Natural killer cell treated with Interleukin-12 subunit alpha and Interleukin-12 subunit beta and Interleukin-15 and Interleukin-18, amount 100 ng/mL, for 72 hours (primary cell): ENCODE results near the gene PAPOLG. TPM values are rescaled to one million over a fixed set of nuclear protein-coding genes. Genes with fewer than 3 reads are reported as not detected.
A peak's percentile ranks its signal among the peaks of the same experiment; 100 is the strongest.

Experiments used
- ATAC-seq, 2 donors: fragments of 150-1000 bp; cut with Tn5 transposase in 1 of 2; sonication (Bioruptor Pico), chemical (Tn5 transposase) in 1 of 2; 2 replicates each; pipeline ENCODE4 v1.10.0; 2021
- DNase-seq: peaks from one replicate; pipeline ENCODE4 v3.0.0; 2022; ENCODE audit warnings: low spot score
- H3K27ac Mint-ChIP-seq, 2 donors: 1 replicate in 1 of 2; 2 replicates in 1 of 2; pipeline ENCODE4 v1.8.0; 2022; ENCODE audit warnings: mixed read lengths in 2 of 2, mild to moderate bottlenecking in 1 of 2, moderate library complexity in 1 of 2
- H3K27me3 Mint-ChIP-seq, 2 donors: 1 replicate in 1 of 2; 2 replicates in 1 of 2; pipeline ENCODE4 v1.8.0; 2022; ENCODE audit warnings: mixed read lengths in 2 of 2
- H3K36me3 Mint-ChIP-seq: one replicate; pipeline ENCODE4 v1.8.0; 2022; ENCODE audit warnings: mixed read lengths
- H3K4me1 Mint-ChIP-seq, 2 donors: 1 replicate in 1 of 2; 2 replicates in 1 of 2; pipeline ENCODE4 v1.8.0; 2022; ENCODE audit warnings: low read depth in 2 of 2, mixed read lengths in 2 of 2, mild to moderate bottlenecking in 1 of 2
- H3K4me3 Mint-ChIP-seq: one replicate; pipeline ENCODE4 v1.8.0; 2022; ENCODE audit warnings: mixed read lengths
- H3K9me3 Mint-ChIP-seq: 2 replicates; pipeline ENCODE4 v1.8.0; 2022; ENCODE audit warnings: mixed read lengths
- total RNA-seq, 2 donors: library from RNA; stranded (reverse); gene quantifications; one replicate each; pipeline ENCODE4 v1.2.3, GENCODE V29; 2022

PAPOLG gene
- total RNA-seq, 2 donors from 2014 or later = 17.3 to 19.8 TPM

- ATAC-seq = no peak
These were observed 13.6 kb upstream of the PAPOLG start for GRCh38 chr2:60742419-60742818.

GRCh38 chr2:60745330-60745729, 10.7 kb upstream of the PAPOLG start:
- Mint-ChIP-seq H3K4me1 (peaks cover 19 to 25% of the 10 kb centered on the region in 2 donors), H3K27me3 (no peaks in the 10 kb centered on the region), H3K9me3 (no peaks in the 10 kb centered on the region), H3K4me3 (peak overlapping the region; percentile 65), H3K27ac (no peak overlapping the region), H3K36me3 (no peaks in the 10 kb centered on the region)
- ATAC-seq (peak in 1 of 2 donors; percentile 66), DNase-seq (no peak)

More at GRCh38 chr2:60742419-60742818, 13.6 kb upstream of the PAPOLG start:
- Mint-ChIP-seq H3K9me3 (no peaks in the 10 kb centered on the region), H3K27ac (no peak overlapping the region), H3K27me3 (peaks cover 0 to 4% of the 10 kb centered on the region in 2 donors), H3K4me3 (no peak overlapping the region), H3K36me3 (no peaks in the 10 kb centered on the region), H3K4me1 (peaks cover 19 to 25% of the 10 kb centered on the region in 2 donors)
- DNase-seq = no peak

GRCh38 chr2:60745761-60746160, 10.3 kb upstream of the PAPOLG start:
- H3K36me3 Mint-ChIP-seq = no peaks in the 10 kb centered on the region
- peak overlapping the region; percentile 65 for H3K4me3 Mint-ChIP-seq
- DNase-seq (no peak), ATAC-seq (peak; percentile 62 to 65)
- peaks cover 19 to 25% of the 10 kb centered on the region in 2 donors for H3K4me1 Mint-ChIP-seq
- peak overlapping the region; percentile 31 to 35 for H3K27ac Mint-ChIP-seq
- H3K9me3 Mint-ChIP-seq = no peaks in the 10 kb centered on the region
- H3K27me3 Mint-ChIP-seq = no peaks in the 10 kb centered on the region

- Mint-ChIP-seq H3K9me3 (no peaks in the 10 kb centered on the region), H3K4me1 (peaks cover 19 to 25% of the 10 kb centered on the region in 2 donors), H3K4me3 (peak overlapping the region; percentile 65), H3K27ac (peak overlapping the region; percentile 31 to 35), H3K27me3 (no peaks in the 10 kb centered on the region), H3K36me3 (no peaks in the 10 kb centered on the region)
- DNase-seq (no peak), ATAC-seq (peak in 1 of 2 donors; percentile 11)
These were observed 9.8 kb upstream of the PAPOLG start for GRCh38 chr2:60746318-60746717.

GRCh38 chr2:60759654-60760053, 3.6 kb downstream of the PAPOLG start:
- H3K9me3 Mint-ChIP-seq = no peaks in the 10 kb centered on the region
- no peak for ATAC-seq
- H3K4me1 Mint-ChIP-seq = peaks cover 26 to 33% of the 10 kb centered on the region in 2 donors
- H3K4me3 Mint-ChIP-seq = no peak overlapping the region
- H3K27me3 Mint-ChIP-seq = no peaks in the 10 kb centered on the region
- DNase-seq = no peak
- H3K27ac Mint-ChIP-seq = no peak overlapping the region
- peaks cover 23% of the 10 kb centered on the region for H3K36me3 Mint-ChIP-seq

- H3K4me3 Mint-ChIP-seq = no peak overlapping the region
- H3K27ac Mint-ChIP-seq = peak overlapping the region in 1 of 2 donors; percentile 45
- no peak for ATAC-seq
- no peaks in the 10 kb centered on the region for H3K27me3 Mint-ChIP-seq
- H3K4me1 Mint-ChIP-seq = peaks cover 22% of the 10 kb centered on the region in 2 donors
- H3K9me3 Mint-ChIP-seq = no peaks in the 10 kb centered on the region
- H3K36me3 Mint-ChIP-seq = peaks cover 23% of the 10 kb centered on the region
- DNase-seq = no peak
These were observed 8.9 kb downstream of the PAPOLG start for GRCh38 chr2:60764736-60765534.

GRCh38 chr2:60766283-60766682, 10.2 kb downstream of the PAPOLG start:
- H3K27me3 Mint-ChIP-seq = no peaks in the 10 kb centered on the region
- H3K27ac Mint-ChIP-seq = peak overlapping the region in 1 of 2 donors; percentile 45
- H3K4me3 Mint-ChIP-seq = no peak overlapping the region
- peaks cover 21% of the 10 kb centered on the region for H3K36me3 Mint-ChIP-seq
- H3K4me1 Mint-ChIP-seq = peaks cover 11 to 12% of the 10 kb centered on the region in 2 donors
- H3K9me3 Mint-ChIP-seq = no peaks in the 10 kb centered on the region
- DNase-seq (no peak), ATAC-seq (no peak)

- ATAC-seq = no peak
- no peak for DNase-seq
- H3K36me3 Mint-ChIP-seq = peaks cover 29% of the 10 kb centered on the region
- H3K9me3 Mint-ChIP-seq = no peaks in the 10 kb centered on the region
- H3K4me1 Mint-ChIP-seq = peaks cover 5 to 7% of the 10 kb centered on the region in 2 donors
- H3K4me3 Mint-ChIP-seq = no peak overlapping the region
- no peak overlapping the region for H3K27ac Mint-ChIP-seq
- H3K27me3 Mint-ChIP-seq = no peaks in the 10 kb centered on the region
These were observed 15.4 kb downstream of the PAPOLG start for GRCh38 chr2:60771508-60771907.

- no peak overlapping the region for H3K27ac Mint-ChIP-seq
- DNase-seq (no peak), ATAC-seq (no peak)
- H3K27me3 Mint-ChIP-seq = no peaks in the 10 kb centered on the region
- H3K4me3 Mint-ChIP-seq = no peak overlapping the region
- H3K36me3 Mint-ChIP-seq = peaks cover 20% of the 10 kb centered on the region
- no peaks in the 10 kb centered on the region for H3K9me3 Mint-ChIP-seq
- peaks cover 0 to 2% of the 10 kb centered on the region in 2 donors for H3K4me1 Mint-ChIP-seq
These were observed 19.1 kb downstream of the PAPOLG start for GRCh38 chr2:60775048-60775639.

GRCh38 chr2:60778352-60778751, 22.3 kb downstream of the PAPOLG start:
- Mint-ChIP-seq H3K4me1 (peaks cover 0 to 2% of the 10 kb centered on the region in 2 donors), H3K27ac (no peak overlapping the region), H3K36me3 (peaks cover 7% of the 10 kb centered on the region), H3K9me3 (no peaks in the 10 kb centered on the region), H3K4me3 (no peak overlapping the region), H3K27me3 (no peaks in the 10 kb centered on the region)
- no peak for ATAC-seq
- DNase-seq = no peak

GRCh38 chr2:60779426-60779825, 23.4 kb downstream of the PAPOLG start:
- DNase-seq (no peak), ATAC-seq (no peak)
- H3K9me3 Mint-ChIP-seq = no peaks in the 10 kb centered on the region
- peaks cover 0 to 2% of the 10 kb centered on the region in 2 donors for H3K4me1 Mint-ChIP-seq
- no peak overlapping the region for H3K4me3 Mint-ChIP-seq
- H3K36me3 Mint-ChIP-seq = peaks cover 9% of the 10 kb centered on the region
- no peaks in the 10 kb centered on the region for H3K27me3 Mint-ChIP-seq
- no peak overlapping the region for H3K27ac Mint-ChIP-seq

GRCh38 chr2:60780721-60781120, 24.7 kb downstream of the PAPOLG start:
- no peak overlapping the region for H3K27ac Mint-ChIP-seq
- no peaks in the 10 kb centered on the region for H3K27me3 Mint-ChIP-seq
- H3K36me3 Mint-ChIP-seq = peaks cover 11% of the 10 kb centered on the region
- H3K4me1 Mint-ChIP-seq = peaks cover 0 to 2% of the 10 kb centered on the region in 2 donors
- no peak for ATAC-seq
- no peak overlapping the region for H3K4me3 Mint-ChIP-seq
- H3K9me3 Mint-ChIP-seq = no peaks in the 10 kb centered on the region
- DNase-seq = no peak

- Mint-ChIP-seq H3K4me3 (no peak overlapping the region), H3K36me3 (peaks cover 24% of the 10 kb centered on the region), H3K4me1 (peaks cover 14 to 25% of the 10 kb centered on the region in 2 donors), H3K9me3 (no peaks in the 10 kb centered on the region), H3K27ac (no peak overlapping the region), H3K27me3 (no peaks in the 10 kb centered on the region)
- DNase-seq (no peak), ATAC-seq (no peak)
These were observed 37.1 kb downstream of the PAPOLG start for GRCh38 chr2:60793169-60793568.

- DNase-seq (no peak), ATAC-seq (no peak)
- H3K4me1 Mint-ChIP-seq = peaks cover 14 to 25% of the 10 kb centered on the region in 2 donors
- H3K27me3 Mint-ChIP-seq = no peaks in the 10 kb centered on the region
- H3K27ac Mint-ChIP-seq = peak overlapping the region in 1 of 2 donors; percentile 47
- H3K36me3 Mint-ChIP-seq = peaks cover 28% of the 10 kb centered on the region
- H3K9me3 Mint-ChIP-seq = no peaks in the 10 kb centered on the region
- H3K4me3 Mint-ChIP-seq = no peak overlapping the region
These were observed 38.3 kb downstream of the PAPOLG start for GRCh38 chr2:60794271-60794863.
